Measurements from ENCODE around the gene PLEKHA1. TPM values are rescaled to one million over a fixed set of nuclear protein-coding genes. Genes with fewer than 3 reads are reported as not detected.

The PLEKHA1 gene
- total and polyA plus RNA-seq, 2 donors (not counting 3 experiments of a cell fraction or from before 2014, with no cell fraction given) = 21.6 to 58.8 TPM

GRCh38 chr10:122328676-122329075 is 45.8 kb upstream of the PLEKHA1 start:
- CTCF ChIA-PET = interaction anchor here (1.2 to 3.5 kb wide), 2 partner anchors 10 to 30 kb away, joined by 3 to 15 read pairs; no protein-coding TSS in a partner anchor
- Histone ChIP-seq H3K9ac (replicated peaks; ENCODE audit: extremely low read depth, insufficient read depth, low read length) (no peak overlapping the region), H3K9me1 (replicated peaks; ENCODE audit: control insufficient read depth, extremely low read depth, insufficient read depth, low read length) (no peaks in the 10 kb centered on the region), H3K4me1 (ENCODE audit: control insufficient read depth, extremely low read depth, insufficient read depth, low read length) (no peaks in the 10 kb centered on the region), H2AFZ (ENCODE audit: low read depth, low read length) (no peak overlapping the region), H4K20me1 (replicated peaks; ENCODE audit: control insufficient read depth, extremely low read depth, insufficient read depth, low read length) (no peaks in the 10 kb centered on the region), H3K36me3 (ENCODE audit: control insufficient read depth in 2 of 2, extremely low read depth in 1 of 2, insufficient read depth in 2 of 2, low read length in 2 of 2) (no peaks in the 10 kb centered on the region), H3K9me3 (replicated peaks; ENCODE audit: control insufficient read depth, insufficient read depth, low read length) (no peaks in the 10 kb centered on the region), H3K4me2 (ENCODE audit: insufficient read depth, low read length) (no peak overlapping the region), H3K27me3 (ENCODE audit: control insufficient read depth in 2 of 2, insufficient read depth in 2 of 2, low read length in 2 of 2) (peaks cover 0 to 2% of the 10 kb centered on the region in 2 experiments), H3K79me2 (ENCODE audit: control insufficient read depth, insufficient read depth, low read length) (no peaks in the 10 kb centered on the region), H3K27ac (ENCODE audit: insufficient read depth, low read depth, low read length) (no peak overlapping the region), H3K4me3 (replicated peaks in 1 of 3; ENCODE audit: insufficient read depth in 1 of 3, low read depth in 1 of 3, low read length in 3 of 3) (no peak overlapping the region)
- no TSS peak for BruUV-seq (replicated peaks)
- POLR2A ChIA-PET = no interaction called here
- DNase-seq (ENCODE audit: low read depth, low spot score) (no peak), FAIRE-seq (no peak)
- intact Hi-C loops (cut with micrococcal nuclease) (no loop called here), dilution Hi-C loops (cut with MboI; ENCODE audit: extremely low pct_ligation_motif_present, low sequenced_read_pairs) (no loop called here)
- TF ChIP-seq EZH2 (IDR thresholded peaks at IDR 0.05; ENCODE audit: borderline replicate concordance, low read depth, low read length, severe bottlenecking) (no peak), CTCF (IDR thresholded peaks at IDR 0.05; ENCODE audit: extremely low read depth in 1 of 2, insufficient read depth in 1 of 2, low read depth in 1 of 2, low read length in 2 of 2) (no peak), POLR2AphosphoS5 (IDR thresholded peaks at IDR 0.05; ENCODE audit: insufficient read depth, low read depth, low read length) (no peak), FOS (IDR thresholded peaks at IDR 0.05; ENCODE audit: borderline replicate concordance, insufficient read depth, low read length) (no peak), POLR2A (IDR thresholded peaks at IDR 0.05; ENCODE audit: low read depth, low read length) (no peak), MAX (IDR thresholded peaks at IDR 0.05; ENCODE audit: insufficient read depth, insufficient read length) (no peak), JUN (IDR thresholded peaks at IDR 0.05; ENCODE audit: borderline replicate concordance, insufficient read depth, insufficient read length, low read depth) (no peak), MYC (IDR thresholded peaks at IDR 0.05; ENCODE audit: low read depth, low read length) (no peak), GATA2 (IDR thresholded peaks at IDR 0.05; ENCODE audit: insufficient read depth, insufficient read length, low read depth, low read length) (no peak)
